ENCODE results near the gene DEPDC5.
"Not testable (repeated sequence)": the region's sequence is repeated elsewhere in the genome, so short reads cannot be mapped to it uniquely, and the experiment has no call there.

- not testable (repeated sequence) for TF ChIP-seq CTCF, POLR2A (IDR thresholded peaks at IDR 0.05)
These were observed 61.6 kb downstream of the DEPDC5 start for GRCh38 chr22:31815383-31815814.

Measured in Peyer's patch (tissue), 4 donors.